Upper lobe of left lung (tissue), 4 donors: ENCODE measurements around the gene STAC3.

ENCODE experiments used
- POLR2A ChIP-seq, 4 donors: fragments of 450-650 bp; IDR thresholded peaks; one replicate each; pipeline ENCODE4 v1.5.1; 2016 to 2017; ENCODE audit warnings: antibody characterized with exemption in 4 of 4, mild to moderate bottlenecking in 2 of 4
- POLR2AphosphoS5 ChIP-seq, 2 donors: sonication (generic); formaldehyde crosslinking; IDR thresholded peaks; one replicate each; pipeline ENCODE4 v1.5.1; 2017; ENCODE audit warnings: antibody characterized with exemption in 2 of 2
- TF ChIP-seq, protein P1 (sequence below), 6 experiments: fragments of 450-650 bp in 4 of 6; fragments of 200-600 bp in 2 of 6; sonication (generic) in 2 of 6; IDR thresholded peaks; one replicate each; pipeline ENCODE4 v1.5.1; 2016 to 2019; ENCODE audit warnings: antibody characterized with exemption in 6 of 6

DNA sequence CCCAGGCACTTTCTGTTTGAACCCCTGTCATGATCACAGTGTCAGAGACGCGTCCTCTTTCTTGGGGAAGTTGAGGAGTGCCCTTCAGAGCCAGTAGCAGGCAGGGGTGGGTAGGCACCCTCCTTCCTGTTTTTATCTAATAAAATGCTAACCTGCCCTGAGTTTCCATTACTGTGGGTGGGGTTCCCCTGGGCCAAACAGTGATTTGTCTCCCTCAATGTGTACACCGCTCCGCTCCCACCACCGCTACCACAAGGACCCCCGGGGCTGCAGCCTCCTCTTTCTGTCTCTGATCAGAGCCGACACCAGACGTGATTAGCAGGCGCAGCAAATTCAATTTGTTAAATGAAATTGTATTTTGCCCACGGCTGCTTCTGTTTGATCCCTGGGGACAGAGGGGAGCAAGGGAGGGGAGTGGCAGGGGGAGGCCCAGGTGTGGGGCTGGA, 16.4 kb downstream of the STAC3 start:
- TF ChIP-seq, protein P1, sequence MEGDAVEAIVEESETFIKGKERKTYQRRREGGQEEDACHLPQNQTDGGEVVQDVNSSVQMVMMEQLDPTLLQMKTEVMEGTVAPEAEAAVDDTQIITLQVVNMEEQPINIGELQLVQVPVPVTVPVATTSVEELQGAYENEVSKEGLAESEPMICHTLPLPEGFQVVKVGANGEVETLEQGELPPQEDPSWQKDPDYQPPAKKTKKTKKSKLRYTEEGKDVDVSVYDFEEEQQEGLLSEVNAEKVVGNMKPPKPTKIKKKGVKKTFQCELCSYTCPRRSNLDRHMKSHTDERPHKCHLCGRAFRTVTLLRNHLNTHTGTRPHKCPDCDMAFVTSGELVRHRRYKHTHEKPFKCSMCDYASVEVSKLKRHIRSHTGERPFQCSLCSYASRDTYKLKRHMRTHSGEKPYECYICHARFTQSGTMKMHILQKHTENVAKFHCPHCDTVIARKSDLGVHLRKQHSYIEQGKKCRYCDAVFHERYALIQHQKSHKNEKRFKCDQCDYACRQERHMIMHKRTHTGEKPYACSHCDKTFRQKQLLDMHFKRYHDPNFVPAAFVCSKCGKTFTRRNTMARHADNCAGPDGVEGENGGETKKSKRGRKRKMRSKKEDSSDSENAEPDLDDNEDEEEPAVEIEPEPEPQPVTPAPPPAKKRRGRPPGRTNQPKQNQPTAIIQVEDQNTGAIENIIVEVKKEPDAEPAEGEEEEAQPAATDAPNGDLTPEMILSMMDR (IDR thresholded peaks at IDR 0.05), result no peak
- TF ChIP-seq POLR2AphosphoS5 (IDR thresholded peaks at IDR 0.05) (no peak), POLR2A (IDR thresholded peaks at IDR 0.05) (no peak)
